ENCODE results near the gene ACSL1. TPM values are rescaled to one million over a fixed set of nuclear protein-coding genes. Genes with fewer than 3 reads are reported as not detected.

ACSL1 gene
- total RNA-seq, 1 experiment from 2014 or later, result 5.3 TPM

- in situ Hi-C loops (cut with HindIII; ENCODE audit: low sequenced_read_pairs), result no loop called here
Measured at GRCh38 chr4:184768296-184768695, 57.5 kb downstream of the ACSL1 start.

GRCh38 chr4:184766446-184766845, 59.3 kb downstream of the ACSL1 start:
- in situ Hi-C loops (cut with HindIII; ENCODE audit: low sequenced_read_pairs), result no loop called here
- no peak for DNase-seq (ENCODE audit: low spot score)

More at GRCh38 chr4:184768296-184768695, 57.5 kb downstream of the ACSL1 start:
- no peak for DNase-seq (ENCODE audit: low spot score)

- in situ Hi-C loops (cut with HindIII; ENCODE audit: low sequenced_read_pairs), result no loop called here
- DNase-seq (ENCODE audit: low spot score), result no peak
Measured at GRCh38 chr4:184765473-184766340, 60.1 kb downstream of the ACSL1 start.

GRCh38 chr4:184764601-184765000, 61.2 kb downstream of the ACSL1 start:
- in situ Hi-C loops (cut with HindIII; ENCODE audit: low sequenced_read_pairs), result no loop called here
- no peak for DNase-seq (ENCODE audit: low spot score)

- in situ Hi-C loops (cut with HindIII; ENCODE audit: low sequenced_read_pairs), result no loop called here
- DNase-seq (ENCODE audit: low spot score), result no peak
Measured at GRCh38 chr4:184763150-184763780, 62.5 kb downstream of the ACSL1 start.

GRCh38 chr4:184762100-184762499, 63.7 kb downstream of the ACSL1 start:
- DNase-seq (ENCODE audit: low spot score), result no peak
- in situ Hi-C loops (cut with HindIII; ENCODE audit: low sequenced_read_pairs), result no loop called here

GRCh38 chr4:184760681-184761080, 65.1 kb downstream of the ACSL1 start:
- in situ Hi-C loops (cut with HindIII; ENCODE audit: low sequenced_read_pairs), result no loop called here

GRCh38 chr4:184757810-184758209, 68.0 kb downstream of the ACSL1 start:
- in situ Hi-C loops (cut with HindIII; ENCODE audit: low sequenced_read_pairs), result no loop called here
- DNase-seq (ENCODE audit: low spot score), result no peak

More at GRCh38 chr4:184760681-184761080, 65.1 kb downstream of the ACSL1 start:
- no peak for DNase-seq (ENCODE audit: low spot score)

GRCh38 chr4:184756399-184756798, 69.4 kb downstream of the ACSL1 start:
- no peak for DNase-seq (ENCODE audit: low spot score)
- in situ Hi-C loops (cut with HindIII; ENCODE audit: low sequenced_read_pairs), result no loop called here

GRCh38 chr4:184755278-184755677, 70.5 kb downstream of the ACSL1 start:
- DNase-seq (ENCODE audit: low spot score), result no peak
- in situ Hi-C loops (cut with HindIII; ENCODE audit: low sequenced_read_pairs), result no loop called here

GRCh38 chr4:184752496-184753275, 73.1 kb downstream of the ACSL1 start:
- in situ Hi-C loops (cut with HindIII; ENCODE audit: low sequenced_read_pairs), result no loop called here
- peak; percentile 76 for DNase-seq (ENCODE audit: low spot score)

- in situ Hi-C loops (cut with HindIII; ENCODE audit: low sequenced_read_pairs), result no loop called here
- DNase-seq (ENCODE audit: low spot score), result no peak
Measured at GRCh38 chr4:184751585-184751956, 74.2 kb downstream of the ACSL1 start.

- in situ Hi-C loops (cut with HindIII; ENCODE audit: low sequenced_read_pairs), result no loop called here
- DNase-seq (ENCODE audit: low spot score), result no peak
Measured at GRCh38 chr4:184750926-184751584, 74.7 kb downstream of the ACSL1 start.

- in situ Hi-C loops (cut with HindIII; ENCODE audit: low sequenced_read_pairs), result no loop called here
- DNase-seq (ENCODE audit: low spot score), result no peak
Measured at GRCh38 chr4:184748251-184748652, 77.5 kb downstream of the ACSL1 start.

- no peak for DNase-seq (ENCODE audit: low spot score)
- in situ Hi-C loops (cut with HindIII; ENCODE audit: low sequenced_read_pairs), result no loop called here
Measured at GRCh38 chr4:184747034-184747830, 78.5 kb downstream of the ACSL1 start.

GRCh38 chr4:184745831-184746795, 79.7 kb downstream of the ACSL1 start:
- peak; percentile 55 for DNase-seq (ENCODE audit: low spot score)
- in situ Hi-C loops (cut with HindIII; ENCODE audit: low sequenced_read_pairs), result no loop called here

GRCh38 chr4:184744236-184744635, 81.5 kb downstream of the ACSL1 start:
- DNase-seq (ENCODE audit: low spot score), result no peak
- in situ Hi-C loops (cut with HindIII; ENCODE audit: low sequenced_read_pairs), result no loop called here

GRCh38 chr4:184743650-184744049, 82.1 kb downstream of the ACSL1 start:
- DNase-seq (ENCODE audit: low spot score), result no peak
- in situ Hi-C loops (cut with HindIII; ENCODE audit: low sequenced_read_pairs), result no loop called here
